Posterior vena cava (tissue), 2 donors: Measurements from ENCODE around the gene ZNF594. TPM values are rescaled to one million over a fixed set of nuclear protein-coding genes. Genes with fewer than 3 reads are reported as not detected.
"Not testable (repeated sequence)": the region's sequence is repeated elsewhere in the genome, so short reads cannot be mapped to it uniquely, and the experiment has no call there.

Experiments used
- DNase-seq: peaks from one replicate; pipeline ENCODE4 v3.0.0-alpha.2; 2020; ENCODE audit warnings: low spot score
- intact Hi-C, 2 donors: fragments of 100-400 bp; cut with DNase I; formaldehyde crosslinking; loops; one replicate each; pipeline versions ENCODE4 v1.14.1 to v1.14.2; 2022 to 2023
- long read RNA-seq, 2 donors: library from polyadenylated mRNA; unstranded; transcript quantifications; one replicate each; pipeline ENCODE4 v2.0.0, GENCODE V29; 2020 to 2021
- total RNA-seq, 2 donors: library from RNA; stranded (reverse); fragmentation: NEBNext Ultra II Directional; extraction: Animal tissue kit (Norgen Biotek cat#: 25700); gene quantifications; one replicate each; pipeline ENCODE4 v1.2.1, GENCODE V29; 2021
- donor health status: DM: yes; HTN: yes; CAD: no.
- donor health status: DM: yes; HTN: yes; CAD: no.

Gene ZNF594
- total RNA-seq, result 1 to 10 TPM; 5.7 to 6.8 TPM
- long read RNA-seq, donor 1, full-length matches to known transcripts, result 2 of 2 reads
- long read RNA-seq, donor 1, partial matches to known transcripts, result 0 of 2 reads
- long read RNA-seq, donor 1, other reads (novel, unspliced or antisense), result 0 of 2 reads
- long read RNA-seq, donor 2, result 0 reads

GRCh38 chr17:5191541-5192417 is at the start of gene ZNF594:
Gene ZNF594 (minus strand): TSS chr17:5191868. CDS start chr17:5184256, 7,612 bp downstream.
- intact Hi-C loops, result loop anchor here in 1 of 2 donors (10.0 kb wide), 1 partner anchor 237 kb away; the partner anchor contains the start of gene ENO3
- peak; percentile 99 for DNase-seq

- peak; percentile 32 for DNase-seq
- intact Hi-C loops, result not testable (repeated sequence)
These were observed 48.1 kb upstream of the ZNF594 start for GRCh38 chr17:5239769-5240168.

- intact Hi-C loops, result no loop called here
- peak; percentile 52 for DNase-seq
These were observed 46.7 kb upstream of the ZNF594 start for GRCh38 chr17:5238333-5238732.

GRCh38 chr17:5237541-5238016 is 45.9 kb upstream of the ZNF594 start:
- intact Hi-C loops, result no loop called here
- DNase-seq, result peak; percentile 76

GRCh38 chr17:5236938-5237540 is 45.4 kb upstream of the ZNF594 start:
- intact Hi-C loops, result no loop called here
- DNase-seq, result no peak

- intact Hi-C loops, result no loop called here
These were observed 43.2 kb upstream of the ZNF594 start, which contains the start of gene SCIMP for GRCh38 chr17:5234645-5235576. Gene SCIMP (minus strand): TSS chr17:5234860. CDS start chr17:5234755, 105 bp downstream.

GRCh38 chr17:5233492-5233891 is 41.8 kb upstream of the ZNF594 start:
- DNase-seq, intact Hi-C loops: not testable (repeated sequence)

More at GRCh38 chr17:5234645-5235576, 43.2 kb upstream of the ZNF594 start, which contains the start of gene SCIMP:
- DNase-seq, result peak; percentile 84

- no peak for DNase-seq
- intact Hi-C loops, result loop anchor here in 1 of 2 donors (10.0 kb wide), 1 partner anchor 868 kb away; no protein-coding TSS in a partner anchor
These were observed 35.5 kb upstream of the ZNF594 start for GRCh38 chr17:5226940-5227878.

GRCh38 chr17:5225668-5226457 is 34.2 kb upstream of the ZNF594 start:
- no peak for DNase-seq
- intact Hi-C loops, result loop anchor here in 1 of 2 donors (10.0 kb wide), 1 partner anchor 869 kb away; no protein-coding TSS in a partner anchor

- intact Hi-C loops, result loop anchor here in 1 of 2 donors (10.0 kb wide), 1 partner anchor 873 kb away; no protein-coding TSS in a partner anchor
- peak; percentile 51 for DNase-seq
These were observed 30.2 kb upstream of the ZNF594 start for GRCh38 chr17:5221912-5222311.

- DNase-seq, result no peak
- intact Hi-C loops, result loop anchor here in 1 of 2 donors (10.0 kb wide), 1 partner anchor 875 kb away; no protein-coding TSS in a partner anchor
These were observed 28.4 kb upstream of the ZNF594 start for GRCh38 chr17:5220074-5220473.

- peak; percentile 3 for DNase-seq
- intact Hi-C loops, result no loop called here
These were observed 27.9 kb upstream of the ZNF594 start for GRCh38 chr17:5219536-5219935.

GRCh38 chr17:5217562-5217961 is 25.9 kb upstream of the ZNF594 start:
- intact Hi-C loops, DNase-seq: not testable (repeated sequence)

- intact Hi-C loops, result no loop called here
- DNase-seq, result no peak
These were observed 19.8 kb upstream of the ZNF594 start for GRCh38 chr17:5211458-5211857.

GRCh38 chr17:5210614-5211252 is 19.1 kb upstream of the ZNF594 start:
- intact Hi-C loops, result no loop called here

GRCh38 chr17:5210091-5210490 is 18.4 kb upstream of the ZNF594 start:
- intact Hi-C loops, result no loop called here
- DNase-seq, result no peak

More at GRCh38 chr17:5210614-5211252, 19.1 kb upstream of the ZNF594 start:
- DNase-seq, result no peak
